HG03039 (cell line): ENCODE measurements around the gene PERM1.
"Not testable (repeated sequence)": the region's sequence is repeated elsewhere in the genome, so short reads cannot be mapped to it uniquely, and the experiment has no call there.

Experiments
- ATAC-seq: cut with Tn5 transposase; IDR thresholded peaks from one replicate; pipeline ENCODE4 v1.9.1; 2021; ENCODE audit warnings: mild to moderate bottlenecking, moderate library complexity; ENCODE audit not compliant: unreplicated experiment

The PERM1 gene

GRCh38 chr1:1017397-1018320 lies 35.8 kb upstream of the PERM1 start:
- not testable (repeated sequence) for ATAC-seq

- ATAC-seq, result no peak
Observed at GRCh38 chr1:1014799-1015681, 33.1 kb upstream of the PERM1 start.

- no peak for ATAC-seq
Observed at GRCh38 chr1:1013922-1014648, 32.2 kb upstream of the PERM1 start.

- peak; percentile 67 for ATAC-seq
Observed at GRCh38 chr1:1013105-1013921, 31.4 kb upstream of the PERM1 start, which contains the start of gene ISG15. Gene ISG15 (plus strand): TSS chr1:1013497. CDS start chr1:1013574, 77 bp downstream.

- not testable (repeated sequence) for ATAC-seq
Observed at GRCh38 chr1:1012736-1013104, 30.8 kb upstream of the PERM1 start.

GRCh38 chr1:1011396-1011949 lies 29.6 kb upstream of the PERM1 start:
- no peak for ATAC-seq

- not testable (repeated sequence) for ATAC-seq
Observed at GRCh38 chr1:1010131-1010530, 28.2 kb upstream of the PERM1 start.

GRCh38 chr1:1006305-1007159 lies 24.6 kb upstream of the PERM1 start:
- ATAC-seq, result no peak

GRCh38 chr1:1005774-1006304 lies 23.9 kb upstream of the PERM1 start:
- no peak for ATAC-seq

- no peak for ATAC-seq
Observed at GRCh38 chr1:1004780-1005697, 23.1 kb upstream of the PERM1 start.

GRCh38 chr1:1004420-1004779 lies 22.5 kb upstream of the PERM1 start:
- ATAC-seq, result no peak

GRCh38 chr1:1003618-1004419 lies 21.9 kb upstream of the PERM1 start:
- no peak for ATAC-seq

GRCh38 chr1:1001057-1001783 lies 19.3 kb upstream of the PERM1 start:
- no peak for ATAC-seq

- ATAC-seq, result no peak
Observed at GRCh38 chr1:1000357-1001056, 18.6 kb upstream of the PERM1 start.

GRCh38 chr1:999725-1000356 lies 17.9 kb upstream of the PERM1 start, which contains the start of gene HES4:
Gene HES4 (minus strand): TSS chr1:1000097. CDS start chr1:999973, 124 bp downstream.
- ATAC-seq, result no peak
